AG10803 (cell line): ENCODE data around the gene SETBP1.

Experiments
- DNase-seq: peaks from one replicate; pipeline ENCODE4 v3.0.0; 2010; ENCODE audit warnings: low read depth
- H3K4me3 ChIP-seq: 2 replicates; pipeline ENCODE4 v1.5.1; 2011; ENCODE audit warnings: mild to moderate bottlenecking, low read length, control low read depth
- TF ChIP-seq, protein P1 (sequence below): conservative IDR thresholded peaks from 2 replicates; pipeline ENCODE4 v1.5.1; 2011; ENCODE audit warnings: mild to moderate bottlenecking, low read length, control low read depth, inconsistent platforms

Gene SETBP1

DNA sequence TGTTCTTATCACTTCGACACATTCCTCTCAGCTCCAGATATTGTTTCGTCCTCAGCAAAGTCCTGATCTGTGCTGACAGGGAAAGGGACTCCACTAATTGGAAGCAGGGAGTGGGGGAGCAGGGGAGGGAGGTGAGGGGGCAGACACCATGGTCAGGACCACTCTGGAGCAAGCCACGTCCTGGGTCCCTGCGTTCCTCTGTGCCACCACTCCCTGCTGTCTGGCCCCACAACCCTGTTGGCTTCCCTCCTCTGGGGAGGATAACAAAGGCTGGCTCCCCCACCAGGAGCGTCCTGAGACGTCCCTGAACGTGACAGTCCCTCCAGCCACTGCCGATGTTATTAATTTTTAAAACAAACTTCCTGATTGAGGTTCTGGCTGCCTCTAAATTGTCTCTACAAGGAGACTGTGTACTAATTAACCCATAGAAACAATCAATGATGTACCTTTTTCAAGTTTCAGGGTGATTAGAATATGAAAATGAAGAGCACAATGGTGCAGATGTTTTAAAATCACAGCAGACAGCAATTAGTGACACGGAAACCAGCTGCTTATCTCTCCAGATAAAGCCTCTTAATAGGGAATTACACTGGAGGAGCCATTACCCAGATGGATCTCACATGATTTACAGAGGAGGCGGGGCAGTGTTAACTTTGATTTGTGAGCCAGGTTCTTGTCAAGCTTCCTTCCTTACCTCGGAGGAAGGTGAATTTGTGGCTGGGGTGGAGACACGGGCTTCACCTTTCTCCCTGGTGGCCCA, 257.5 kb downstream of the SETBP1 start:
- TF ChIP-seq, protein P1, sequence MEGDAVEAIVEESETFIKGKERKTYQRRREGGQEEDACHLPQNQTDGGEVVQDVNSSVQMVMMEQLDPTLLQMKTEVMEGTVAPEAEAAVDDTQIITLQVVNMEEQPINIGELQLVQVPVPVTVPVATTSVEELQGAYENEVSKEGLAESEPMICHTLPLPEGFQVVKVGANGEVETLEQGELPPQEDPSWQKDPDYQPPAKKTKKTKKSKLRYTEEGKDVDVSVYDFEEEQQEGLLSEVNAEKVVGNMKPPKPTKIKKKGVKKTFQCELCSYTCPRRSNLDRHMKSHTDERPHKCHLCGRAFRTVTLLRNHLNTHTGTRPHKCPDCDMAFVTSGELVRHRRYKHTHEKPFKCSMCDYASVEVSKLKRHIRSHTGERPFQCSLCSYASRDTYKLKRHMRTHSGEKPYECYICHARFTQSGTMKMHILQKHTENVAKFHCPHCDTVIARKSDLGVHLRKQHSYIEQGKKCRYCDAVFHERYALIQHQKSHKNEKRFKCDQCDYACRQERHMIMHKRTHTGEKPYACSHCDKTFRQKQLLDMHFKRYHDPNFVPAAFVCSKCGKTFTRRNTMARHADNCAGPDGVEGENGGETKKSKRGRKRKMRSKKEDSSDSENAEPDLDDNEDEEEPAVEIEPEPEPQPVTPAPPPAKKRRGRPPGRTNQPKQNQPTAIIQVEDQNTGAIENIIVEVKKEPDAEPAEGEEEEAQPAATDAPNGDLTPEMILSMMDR: no peak
- H3K4me3 ChIP-seq: no peak overlapping the region
- no peak for DNase-seq

DNA sequence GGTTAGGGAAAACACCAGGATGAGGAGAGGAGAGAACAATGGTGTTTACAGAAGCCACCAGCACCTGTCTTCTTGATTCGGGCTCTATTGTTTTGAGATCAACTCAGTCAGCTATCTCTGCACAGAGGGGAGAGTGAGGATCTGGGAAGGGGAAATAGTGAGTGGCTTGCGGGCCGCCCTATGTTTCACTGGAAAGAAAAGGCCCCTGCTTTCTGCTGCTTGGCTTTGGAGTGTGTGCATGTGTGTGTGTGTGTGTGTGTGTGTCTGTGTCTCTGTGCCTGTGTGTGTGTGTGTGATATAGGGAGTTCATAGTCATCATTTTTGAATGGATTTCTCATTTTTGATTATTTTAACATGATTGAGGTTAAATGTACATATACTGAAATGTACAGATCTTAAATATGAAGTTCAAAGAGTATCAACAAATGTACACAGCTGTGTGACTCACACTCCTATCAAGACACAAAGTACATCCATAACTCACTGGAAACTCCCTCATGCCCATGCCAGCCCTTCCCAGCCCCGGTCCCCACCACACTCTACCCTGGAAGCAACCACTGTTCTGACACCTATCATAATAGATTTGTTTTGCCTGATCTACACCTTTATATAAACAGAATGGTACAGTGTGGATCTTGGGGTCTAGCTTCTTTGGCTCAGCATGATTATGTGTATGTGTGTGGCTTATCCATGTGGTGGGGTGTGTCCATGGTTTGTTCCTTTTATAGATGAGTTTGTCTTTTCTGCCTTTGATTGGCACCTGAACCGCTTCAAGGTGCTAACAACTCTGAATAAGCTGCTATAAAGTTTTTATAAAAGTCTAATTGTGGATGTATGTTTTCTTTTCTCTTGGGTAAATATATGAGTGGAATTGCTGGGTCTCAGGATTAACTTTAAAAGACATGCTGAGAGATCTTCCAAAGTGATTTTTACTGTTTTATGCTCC, 258.3 kb downstream of the SETBP1 start:
- no peak for DNase-seq
- no peak overlapping the region for H3K4me3 ChIP-seq
- TF ChIP-seq, protein P1: no peak

DNA sequence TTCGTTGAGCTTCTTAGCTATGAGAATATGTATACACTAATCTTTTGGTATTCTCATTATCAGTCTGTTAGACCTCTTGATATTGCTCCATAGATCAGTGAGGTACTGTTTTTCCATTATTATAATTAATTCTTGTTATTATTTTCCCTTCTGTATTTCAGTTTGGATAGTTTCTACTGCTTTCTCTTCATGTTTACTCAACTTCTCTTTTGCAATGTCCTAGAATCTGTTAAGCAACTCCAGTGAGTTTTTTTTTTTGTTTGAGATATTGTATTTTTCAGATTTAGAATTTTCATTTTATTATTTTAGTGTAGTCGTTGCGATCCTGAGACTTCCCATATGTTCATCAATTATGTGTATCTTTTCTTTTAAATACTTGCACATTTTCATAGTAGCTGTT, 260.8 kb downstream of the SETBP1 start:
- no peak for DNase-seq
- H3K4me3 ChIP-seq: no peak overlapping the region
- TF ChIP-seq, protein P1: no peak

DNA sequence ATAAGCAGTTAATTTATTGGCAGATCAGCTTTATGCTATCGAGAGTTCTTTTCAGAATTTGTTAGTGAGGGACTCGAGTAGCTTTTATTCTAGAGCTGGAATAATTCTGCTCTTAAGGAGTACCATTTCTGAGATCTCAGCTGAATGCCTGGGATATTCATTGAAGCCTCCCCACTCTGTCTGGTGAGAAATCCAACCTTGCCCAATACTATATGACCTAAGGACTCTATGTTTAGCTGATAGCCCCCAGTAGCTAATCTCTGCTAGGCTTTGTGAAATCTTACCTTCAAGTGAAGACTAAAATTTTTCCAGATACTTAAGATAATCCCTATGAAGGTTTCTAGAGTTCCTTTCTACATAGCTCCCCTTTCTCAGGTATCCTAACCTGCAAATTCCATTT, 261.4 kb downstream of the SETBP1 start:
- no peak for DNase-seq
- H3K4me3 ChIP-seq: no peak overlapping the region
- TF ChIP-seq, protein P1: no peak

- H3K4me3 ChIP-seq: no peak overlapping the region
- DNase-seq: peak; percentile 93
- TF ChIP-seq, protein P1: no peak
Measured at GRCh38 chr18:44943311-44943881, 262.7 kb downstream of the SETBP1 start.

DNA sequence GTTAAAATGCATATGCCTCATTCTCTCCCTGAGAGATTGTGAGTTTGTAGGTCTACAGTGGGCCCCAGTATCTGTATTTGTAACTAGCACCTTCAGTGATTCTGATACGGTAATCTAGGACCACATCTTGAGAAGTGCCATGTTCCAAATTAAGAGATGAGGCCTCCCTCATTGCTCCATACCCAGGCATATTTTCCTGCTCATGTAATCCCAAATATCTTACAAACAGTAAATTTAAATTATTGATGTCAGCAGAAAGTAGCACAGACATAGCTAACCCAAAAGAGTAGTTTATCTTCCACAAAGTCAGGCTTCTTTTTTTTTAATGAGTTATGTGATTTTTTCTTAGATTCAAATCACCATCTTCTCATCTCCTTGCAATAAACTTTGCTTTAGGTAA, 263.8 kb downstream of the SETBP1 start:
- TF ChIP-seq, protein P1: no peak
- peak; percentile 45 for DNase-seq
- H3K4me3 ChIP-seq: no peak overlapping the region
